SK-N-SH treated with all-trans-retinoic acid at 6 μM for 48 hours (cell line): Measurements from ENCODE around the gene ICA1.

ENCODE experiments used
- ATAC-seq: fragments of 200-7000 bp; cut with Tn5 transposase; 3 replicates; pipeline ENCODE4 v1.9.1; 2020; ENCODE audit warnings: mild to moderate bottlenecking, moderate library complexity
- ARNTL ChIP-seq: fragments of 450-650 bp; formaldehyde crosslinking; IDR thresholded peaks from 2 replicates; pipeline ENCODE4 v1.5.0; 2020; ENCODE audit warnings: low read depth, mild to moderate bottlenecking, moderate library complexity, borderline replicate concordance
- BACH2 ChIP-seq: fragments of 250-450 bp; sonication (Bioruptor Pico); IDR thresholded peaks from 2 replicates; pipeline ENCODE4 v1.9.0; 2021; ENCODE audit warnings: mild to moderate bottlenecking, borderline replicate concordance
- CSDC2 ChIP-seq: fragments of 250-450 bp; sonication (Bioruptor Pico); IDR thresholded peaks from 2 replicates; pipeline ENCODE4 v1.5.0; 2020; ENCODE audit warnings: mild to moderate bottlenecking, moderate library complexity
- ESRRG ChIP-seq: fragments of 250-450 bp; sonication (Bioruptor Pico); IDR thresholded peaks from 2 replicates; pipeline ENCODE4 v1.6.1; 2021; ENCODE audit warnings: mild to moderate bottlenecking
- GLIS3 ChIP-seq: fragments of 250-450 bp; sonication (Bioruptor Pico); IDR thresholded peaks from 2 replicates; pipeline ENCODE4 v1.5.0; 2020; ENCODE audit warnings: mild to moderate bottlenecking, moderate library complexity
- ISL1 ChIP-seq: fragments of 250-450 bp; sonication (Bioruptor Pico); IDR thresholded peaks from 2 replicates; pipeline ENCODE4 v2.1.2; 2022; ENCODE audit warnings: mild to moderate bottlenecking, moderate library complexity
- OSR1 ChIP-seq: fragments of 250-450 bp; sonication (Bioruptor Pico); IDR thresholded peaks from 2 replicates; pipeline ENCODE4 v1.8.0; 2022; ENCODE audit warnings: moderate library complexity, mild to moderate bottlenecking, inconsistent platforms
- PPARA ChIP-seq: fragments of 250-450 bp; sonication (Bioruptor Pico); IDR thresholded peaks from 2 replicates; pipeline ENCODE4 v1.5.0; 2020; ENCODE audit warnings: mild to moderate bottlenecking, borderline replicate concordance
- RARB ChIP-seq: fragments of 250-450 bp; sonication (Bioruptor Pico); IDR thresholded peaks from 2 replicates; pipeline ENCODE4 v1.8.0; 2021; ENCODE audit warnings: mild to moderate bottlenecking, moderate library complexity
- SNAI2 ChIP-seq: fragments of 250-450 bp; sonication (Bioruptor Pico); IDR thresholded peaks from 2 replicates; pipeline ENCODE4 v1.5.0; 2020; ENCODE audit warnings: mild to moderate bottlenecking, moderate library complexity
- TCF4 ChIP-seq: fragments of 250-450 bp; sonication (Bioruptor Pico); IDR thresholded peaks from 2 replicates; pipeline ENCODE4 v1.8.0; 2021; ENCODE audit warnings: mild to moderate bottlenecking, moderate library complexity, borderline replicate concordance
- TOX ChIP-seq: fragments of 250-450 bp; sonication (Bioruptor Pico); IDR thresholded peaks from 2 replicates; pipeline ENCODE4 v1.8.0; 2021; ENCODE audit warnings: mild to moderate bottlenecking, moderate library complexity, borderline replicate concordance
- ZC3H10 ChIP-seq: fragments of 250-450 bp; sonication (Bioruptor Pico); IDR thresholded peaks from 2 replicates; pipeline ENCODE4 v1.5.1; 2021; ENCODE audit warnings: mild to moderate bottlenecking, moderate library complexity
- ZFP3 ChIP-seq: fragments of 250-450 bp; sonication (Bioruptor Pico); IDR thresholded peaks from 2 replicates; pipeline ENCODE4 v1.5.0; 2020; ENCODE audit warnings: mild to moderate bottlenecking, moderate library complexity
- ZFP30 ChIP-seq: fragments of 450-650 bp; formaldehyde crosslinking; IDR thresholded peaks from 2 replicates; pipeline ENCODE4 v1.5.0; 2022; ENCODE audit warnings: mild to moderate bottlenecking, moderate library complexity
- ZNF565 ChIP-seq: fragments of 450-650 bp; formaldehyde crosslinking; conservative IDR thresholded peaks from 2 replicates; pipeline ENCODE4 v1.5.0; 2020; ENCODE audit warnings: low read depth, mild to moderate bottlenecking, moderate library complexity
- ZNF70 ChIP-seq: fragments of 450-650 bp; formaldehyde crosslinking; IDR thresholded peaks from 2 replicates; pipeline ENCODE4 v1.5.0; 2020; ENCODE audit warnings: mild to moderate bottlenecking, moderate library complexity
- ZNF8 ChIP-seq: fragments of 450-650 bp; formaldehyde crosslinking; IDR thresholded peaks from 2 replicates; pipeline ENCODE4 v1.5.0; 2020; ENCODE audit warnings: mild to moderate bottlenecking, moderate library complexity
- TF ChIP-seq, protein P1 (sequence below): fragments of 250-450 bp; sonication (Bioruptor Pico); IDR thresholded peaks from 2 replicates; pipeline ENCODE4 v1.5.1; 2020; ENCODE audit warnings: low read depth, mild to moderate bottlenecking, moderate library complexity
- TF ChIP-seq, protein P2 (sequence below): fragments of 250-450 bp; sonication (Bioruptor Pico); IDR thresholded peaks from 2 replicates; pipeline ENCODE4 v1.8.0; 2020; ENCODE audit warnings: mild to moderate bottlenecking, moderate library complexity, borderline replicate concordance
- TF ChIP-seq, protein P3 (sequence below): fragments of 250-450 bp; sonication (Bioruptor Pico); IDR thresholded peaks from 2 replicates; pipeline ENCODE4 v1.8.0; 2021; ENCODE audit warnings: low read depth, mild to moderate bottlenecking, moderate library complexity, borderline replicate concordance
- TF ChIP-seq, protein P4 (sequence below): fragments of 250-450 bp; sonication (Bioruptor Pico); IDR thresholded peaks from 2 replicates; pipeline ENCODE4 v1.5.0; 2020; ENCODE audit warnings: mild to moderate bottlenecking, moderate library complexity

ICA1 gene

DNA sequence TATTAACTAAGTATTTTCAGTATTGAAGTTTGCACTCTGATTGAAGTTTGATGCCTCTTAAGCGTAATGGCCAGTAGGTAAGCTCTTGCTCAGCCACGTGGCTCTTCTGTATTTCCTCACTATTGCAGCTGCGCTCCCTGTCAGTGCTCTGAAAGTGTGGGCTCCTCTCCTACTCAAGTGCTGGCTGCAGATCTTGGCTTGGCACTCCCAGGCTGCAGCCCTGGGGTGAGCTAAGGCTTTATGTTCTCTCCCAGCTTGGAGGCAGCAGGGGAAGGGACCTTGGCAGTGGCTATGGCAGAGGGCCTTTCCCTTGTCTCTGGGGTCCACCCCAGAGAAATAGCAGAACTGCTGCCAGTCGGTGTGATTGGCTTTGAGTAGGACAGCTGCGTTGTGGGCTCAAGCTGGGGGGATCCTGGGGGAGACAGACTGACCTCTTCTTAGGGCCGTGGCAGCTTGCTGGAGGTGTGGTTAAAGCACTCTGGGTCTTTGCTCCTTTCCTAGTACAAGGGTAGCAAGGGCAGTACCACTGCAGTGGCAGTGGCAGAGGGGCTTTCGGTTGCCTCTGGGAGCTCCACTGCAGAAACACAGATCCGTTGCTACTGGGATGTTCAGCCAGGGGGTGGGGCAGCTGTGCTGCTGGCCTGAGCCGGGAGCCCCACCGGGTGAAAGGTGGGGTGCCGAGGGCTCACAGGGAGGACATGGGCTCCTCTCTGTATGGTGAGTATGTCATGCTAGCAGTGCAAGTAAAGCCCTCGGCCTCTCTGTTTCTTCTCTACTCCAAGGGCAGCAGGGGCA, 192.9 kb downstream of the ICA1 start:
- ATAC-seq: no peak
- TF ChIP-seq PPARA: no peak
- TF ChIP-seq ZFP30 (CRISPR knock-in tag): no peak
- TF ChIP-seq RARB: no peak
- TF ChIP-seq ARNTL: no peak
- TF ChIP-seq ESRRG: no peak
- no peak for TF ChIP-seq ZFP3 (CRISPR knock-in tag)
- no peak for TF ChIP-seq BACH2 (CRISPR knock-in tag)

DNA sequence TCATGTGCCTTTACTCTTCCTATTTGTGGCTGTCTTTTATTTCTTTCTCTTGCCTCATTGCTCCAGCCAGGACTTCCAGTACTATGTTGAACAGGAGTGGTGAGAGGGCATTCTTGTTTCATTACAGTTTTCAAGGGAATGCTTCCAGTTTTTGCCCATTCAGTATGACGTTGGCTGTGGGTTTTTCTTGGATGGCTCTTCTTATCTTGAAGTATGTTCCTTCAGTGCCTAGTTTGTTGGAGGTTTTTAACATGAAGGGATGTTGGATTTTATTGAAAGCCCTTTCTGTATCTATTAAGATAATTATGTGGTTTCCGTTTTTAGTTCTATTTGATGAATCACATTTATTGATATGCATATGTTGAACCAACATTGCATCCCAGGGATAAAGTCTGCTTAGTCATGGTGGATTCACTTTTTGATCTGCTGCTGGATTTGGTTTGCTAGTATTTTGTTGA, 196.6 kb downstream of the ICA1 start:
- TF ChIP-seq ZC3H10: peak; percentile 61; the same call in 1 of the 2 replicates
- no peak for TF ChIP-seq TCF4 (CRISPR knock-in tag)
- TF ChIP-seq, protein P1, sequence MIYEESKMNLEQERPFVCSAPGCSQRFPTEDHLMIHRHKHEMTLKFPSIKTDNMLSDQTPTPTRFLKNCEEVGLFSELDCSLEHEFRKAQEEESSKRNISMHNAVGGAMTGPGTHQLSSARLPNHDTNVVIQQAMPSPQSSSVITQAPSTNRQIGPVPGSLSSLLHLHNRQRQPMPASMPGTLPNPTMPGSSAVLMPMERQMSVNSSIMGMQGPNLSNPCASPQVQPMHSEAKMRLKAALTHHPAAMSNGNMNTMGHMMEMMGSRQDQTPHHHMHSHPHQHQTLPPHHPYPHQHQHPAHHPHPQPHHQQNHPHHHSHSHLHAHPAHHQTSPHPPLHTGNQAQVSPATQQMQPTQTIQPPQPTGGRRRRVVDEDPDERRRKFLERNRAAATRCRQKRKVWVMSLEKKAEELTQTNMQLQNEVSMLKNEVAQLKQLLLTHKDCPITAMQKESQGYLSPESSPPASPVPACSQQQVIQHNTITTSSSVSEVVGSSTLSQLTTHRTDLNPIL: no peak
- 0 out of 2 replicates have a peak, but pooled peaks have one; percentile 36 for TF ChIP-seq ISL1 (CRISPR knock-in tag)
- peak; percentile 91 for ATAC-seq

DNA sequence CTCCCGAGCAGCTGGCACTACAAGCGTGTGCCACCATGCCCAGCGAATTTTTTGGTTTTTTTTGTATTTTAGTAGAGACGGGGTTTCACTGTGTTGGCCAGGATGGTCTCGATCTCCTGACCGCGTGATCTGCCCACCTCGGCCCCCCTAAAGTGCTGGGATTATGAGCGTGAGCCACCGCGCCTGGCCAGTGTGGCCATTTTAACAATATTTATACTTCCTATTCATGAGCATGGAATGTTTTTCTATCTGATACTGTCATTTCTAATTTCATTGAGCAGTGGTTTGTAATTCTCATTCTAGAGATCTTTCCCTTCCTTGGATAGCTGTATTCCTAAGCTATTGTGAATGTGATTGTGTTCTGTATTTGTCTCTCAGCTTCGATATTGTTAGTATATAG, 197.1 kb downstream of the ICA1 start:
- peak; percentile 70 for ATAC-seq
- TF ChIP-seq CSDC2 (CRISPR knock-in tag) (no peak), SNAI2 (CRISPR knock-in tag) (no peak), ISL1 (CRISPR knock-in tag) (no peak; the same call in 1 of the 2 replicates), ZNF8 (CRISPR knock-in tag) (no peak), ZNF70 (CRISPR knock-in tag) (no peak), RARB (no peak), ZC3H10 (no peak), PPARA (no peak), ZFP3 (CRISPR knock-in tag) (no peak), BACH2 (CRISPR knock-in tag) (no peak), ZNF565 (CRISPR knock-in tag) (no peak), TCF4 (CRISPR knock-in tag) (no peak), GLIS3 (CRISPR knock-in tag) (no peak), OSR1 (CRISPR knock-in tag) (no peak), TOX (CRISPR knock-in tag) (no peak)
- TF ChIP-seq, protein P2, sequence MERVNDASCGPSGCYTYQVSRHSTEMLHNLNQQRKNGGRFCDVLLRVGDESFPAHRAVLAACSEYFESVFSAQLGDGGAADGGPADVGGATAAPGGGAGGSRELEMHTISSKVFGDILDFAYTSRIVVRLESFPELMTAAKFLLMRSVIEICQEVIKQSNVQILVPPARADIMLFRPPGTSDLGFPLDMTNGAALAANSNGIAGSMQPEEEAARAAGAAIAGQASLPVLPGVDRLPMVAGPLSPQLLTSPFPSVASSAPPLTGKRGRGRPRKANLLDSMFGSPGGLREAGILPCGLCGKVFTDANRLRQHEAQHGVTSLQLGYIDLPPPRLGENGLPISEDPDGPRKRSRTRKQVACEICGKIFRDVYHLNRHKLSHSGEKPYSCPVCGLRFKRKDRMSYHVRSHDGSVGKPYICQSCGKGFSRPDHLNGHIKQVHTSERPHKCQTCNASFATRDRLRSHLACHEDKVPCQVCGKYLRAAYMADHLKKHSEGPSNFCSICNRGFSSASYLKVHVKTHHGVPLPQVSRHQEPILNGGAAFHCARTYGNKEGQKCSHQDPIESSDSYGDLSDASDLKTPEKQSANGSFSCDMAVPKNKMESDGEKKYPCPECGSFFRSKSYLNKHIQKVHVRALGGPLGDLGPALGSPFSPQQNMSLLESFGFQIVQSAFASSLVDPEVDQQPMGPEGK (CRISPR knock-in tag): no peak
- TF ChIP-seq, protein P1: no peak
- TF ChIP-seq, protein P3, sequence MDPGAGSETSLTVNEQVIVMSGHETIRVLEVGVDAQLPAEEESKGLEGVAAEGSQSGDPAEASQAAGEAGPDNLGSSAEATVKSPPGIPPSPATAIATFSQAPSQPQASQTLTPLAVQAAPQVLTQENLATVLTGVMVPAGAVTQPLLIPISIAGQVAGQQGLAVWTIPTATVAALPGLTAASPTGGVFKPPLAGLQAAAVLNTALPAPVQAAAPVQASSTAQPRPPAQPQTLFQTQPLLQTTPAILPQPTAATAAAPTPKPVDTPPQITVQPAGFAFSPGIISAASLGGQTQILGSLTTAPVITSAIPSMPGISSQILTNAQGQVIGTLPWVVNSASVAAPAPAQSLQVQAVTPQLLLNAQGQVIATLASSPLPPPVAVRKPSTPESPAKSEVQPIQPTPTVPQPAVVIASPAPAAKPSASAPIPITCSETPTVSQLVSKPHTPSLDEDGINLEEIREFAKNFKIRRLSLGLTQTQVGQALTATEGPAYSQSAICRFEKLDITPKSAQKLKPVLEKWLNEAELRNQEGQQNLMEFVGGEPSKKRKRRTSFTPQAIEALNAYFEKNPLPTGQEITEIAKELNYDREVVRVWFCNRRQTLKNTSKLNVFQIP (CRISPR knock-in tag): no peak
- TF ChIP-seq, protein P4, sequence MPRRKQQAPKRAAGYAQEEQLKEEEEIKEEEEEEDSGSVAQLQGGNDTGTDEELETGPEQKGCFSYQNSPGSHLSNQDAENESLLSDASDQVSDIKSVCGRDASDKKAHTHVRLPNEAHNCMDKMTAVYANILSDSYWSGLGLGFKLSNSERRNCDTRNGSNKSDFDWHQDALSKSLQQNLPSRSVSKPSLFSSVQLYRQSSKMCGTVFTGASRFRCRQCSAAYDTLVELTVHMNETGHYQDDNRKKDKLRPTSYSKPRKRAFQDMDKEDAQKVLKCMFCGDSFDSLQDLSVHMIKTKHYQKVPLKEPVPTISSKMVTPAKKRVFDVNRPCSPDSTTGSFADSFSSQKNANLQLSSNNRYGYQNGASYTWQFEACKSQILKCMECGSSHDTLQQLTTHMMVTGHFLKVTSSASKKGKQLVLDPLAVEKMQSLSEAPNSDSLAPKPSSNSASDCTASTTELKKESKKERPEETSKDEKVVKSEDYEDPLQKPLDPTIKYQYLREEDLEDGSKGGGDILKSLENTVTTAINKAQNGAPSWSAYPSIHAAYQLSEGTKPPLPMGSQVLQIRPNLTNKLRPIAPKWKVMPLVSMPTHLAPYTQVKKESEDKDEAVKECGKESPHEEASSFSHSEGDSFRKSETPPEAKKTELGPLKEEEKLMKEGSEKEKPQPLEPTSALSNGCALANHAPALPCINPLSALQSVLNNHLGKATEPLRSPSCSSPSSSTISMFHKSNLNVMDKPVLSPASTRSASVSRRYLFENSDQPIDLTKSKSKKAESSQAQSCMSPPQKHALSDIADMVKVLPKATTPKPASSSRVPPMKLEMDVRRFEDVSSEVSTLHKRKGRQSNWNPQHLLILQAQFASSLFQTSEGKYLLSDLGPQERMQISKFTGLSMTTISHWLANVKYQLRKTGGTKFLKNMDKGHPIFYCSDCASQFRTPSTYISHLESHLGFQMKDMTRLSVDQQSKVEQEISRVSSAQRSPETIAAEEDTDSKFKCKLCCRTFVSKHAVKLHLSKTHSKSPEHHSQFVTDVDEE (CRISPR knock-in tag): no peak
